Mononuclear cell (primary cell): ENCODE measurements around the gene ZNF618. TPM values are rescaled to one million over a fixed set of nuclear protein-coding genes. Genes with fewer than 3 reads are reported as not detected.

Experiments used
- H3K27me3 ChIP-seq: 2 replicates; pipeline ENCODE4 v1.6.0; 2011; ENCODE audit warnings: low read length, control low read depth; ENCODE audit not compliant: insufficient read depth
- H3K4me1 ChIP-seq: 2 replicates; pipeline ENCODE4 v1.5.1; 2011; ENCODE audit warnings: mild to moderate bottlenecking, low read length, control low read depth; ENCODE audit not compliant: insufficient read depth
- H3K4me3 ChIP-seq: 2 replicates; pipeline ENCODE4 v1.5.1; 2011; ENCODE audit warnings: mild to moderate bottlenecking, low read length, moderate library complexity
- H3K9me3 ChIP-seq: 2 replicates; pipeline ENCODE4 v1.5.1; 2011; ENCODE audit warnings: low read depth, mild to moderate bottlenecking, control low read depth, low read length
- total RNA-seq: library from RNA; depleted of rRNA; stranded (reverse); fragments of >200 nt; gene quantifications from one replicate; pipeline ENCODE4 v1.2.3, GENCODE V29; 2012

Gene ZNF618
- 0.94 TPM for total RNA-seq

GRCh38 chr9:113876151-113876992 lies at the start of gene ZNF618:
TSS of gene ZNF618 (plus strand) at chr9:113876309. CDS start at chr9:113876381, 72 bp downstream.
- Histone ChIP-seq H3K4me3 (peak within 1 kb of the TSS; percentile 58), H3K27me3 (peaks cover 10% of the 10 kb centered on the region), H3K4me1 (peaks cover 4% of the 10 kb centered on the region), H3K9me3 (no peaks in the 10 kb centered on the region)

GRCh38 chr9:113828221-113828620 lies 47.9 kb upstream of the ZNF618 start:
- H3K4me1 ChIP-seq, result no peaks in the 10 kb centered on the region
- no peaks in the 10 kb centered on the region for H3K27me3 ChIP-seq
- peaks cover 20% of the 10 kb centered on the region for H3K9me3 ChIP-seq
- H3K4me3 ChIP-seq, result no peak overlapping the region

- Histone ChIP-seq H3K9me3 (peaks cover 7% of the 10 kb centered on the region), H3K27me3 (no peaks in the 10 kb centered on the region), H3K4me1 (no peaks in the 10 kb centered on the region), H3K4me3 (no peak overlapping the region)
These were observed 38.8 kb upstream of the ZNF618 start for GRCh38 chr9:113837334-113837733.

- no peaks in the 10 kb centered on the region for H3K4me1 ChIP-seq
- H3K4me3 ChIP-seq, result no peak overlapping the region
- H3K9me3 ChIP-seq, result peaks cover 6% of the 10 kb centered on the region
- H3K27me3 ChIP-seq, result no peaks in the 10 kb centered on the region
These were observed 34.0 kb upstream of the ZNF618 start for GRCh38 chr9:113842086-113842485.

- no peak overlapping the region for H3K4me3 ChIP-seq
- no peaks in the 10 kb centered on the region for H3K27me3 ChIP-seq
- H3K9me3 ChIP-seq, result peaks cover 6% of the 10 kb centered on the region
- no peaks in the 10 kb centered on the region for H3K4me1 ChIP-seq
These were observed 31.6 kb upstream of the ZNF618 start for GRCh38 chr9:113844466-113844865.

- peaks cover under 1% of the 10 kb centered on the region for H3K9me3 ChIP-seq
- no peaks in the 10 kb centered on the region for H3K4me1 ChIP-seq
- H3K27me3 ChIP-seq, result no peaks in the 10 kb centered on the region
- no peak overlapping the region for H3K4me3 ChIP-seq
These were observed 24.8 kb upstream of the ZNF618 start for GRCh38 chr9:113851359-113851758.

- Histone ChIP-seq H3K4me1 (no peaks in the 10 kb centered on the region), H3K27me3 (no peaks in the 10 kb centered on the region), H3K4me3 (no peak overlapping the region), H3K9me3 (no peaks in the 10 kb centered on the region)
These were observed 24.2 kb upstream of the ZNF618 start for GRCh38 chr9:113851873-113852272.

GRCh38 chr9:113853333-113853732 lies 22.8 kb upstream of the ZNF618 start:
- Histone ChIP-seq H3K4me3 (no peak overlapping the region), H3K27me3 (no peaks in the 10 kb centered on the region), H3K4me1 (peaks cover 5% of the 10 kb centered on the region), H3K9me3 (no peaks in the 10 kb centered on the region)

GRCh38 chr9:113854310-113854709 lies 21.8 kb upstream of the ZNF618 start:
- Histone ChIP-seq H3K9me3 (no peaks in the 10 kb centered on the region), H3K4me1 (peaks cover 5% of the 10 kb centered on the region), H3K27me3 (no peaks in the 10 kb centered on the region), H3K4me3 (no peak overlapping the region)

GRCh38 chr9:113857875-113858274 lies 18.2 kb upstream of the ZNF618 start:
- no peaks in the 10 kb centered on the region for H3K27me3 ChIP-seq

GRCh38 chr9:113858282-113858681 lies 17.8 kb upstream of the ZNF618 start:
- H3K4me3 ChIP-seq, result no peak overlapping the region
- H3K4me1 ChIP-seq, result peaks cover 5% of the 10 kb centered on the region
- H3K9me3 ChIP-seq, result no peaks in the 10 kb centered on the region
- no peaks in the 10 kb centered on the region for H3K27me3 ChIP-seq

More at GRCh38 chr9:113857875-113858274, 18.2 kb upstream of the ZNF618 start:
- Histone ChIP-seq H3K4me1 (peaks cover 5% of the 10 kb centered on the region), H3K4me3 (no peak overlapping the region), H3K9me3 (no peaks in the 10 kb centered on the region)

- Histone ChIP-seq H3K4me1 (no peaks in the 10 kb centered on the region), H3K9me3 (no peaks in the 10 kb centered on the region), H3K27me3 (no peaks in the 10 kb centered on the region), H3K4me3 (no peak overlapping the region)
These were observed 12.8 kb upstream of the ZNF618 start for GRCh38 chr9:113863345-113863744.

GRCh38 chr9:113868501-113868900 lies 7.6 kb upstream of the ZNF618 start:
- Histone ChIP-seq H3K4me1 (no peaks in the 10 kb centered on the region), H3K9me3 (no peaks in the 10 kb centered on the region), H3K4me3 (no peak overlapping the region), H3K27me3 (no peaks in the 10 kb centered on the region)

GRCh38 chr9:113872485-113873143 lies 3.5 kb upstream of the ZNF618 start:
- Histone ChIP-seq H3K4me3 (no peak overlapping the region), H3K9me3 (no peaks in the 10 kb centered on the region), H3K27me3 (peaks cover 10% of the 10 kb centered on the region), H3K4me1 (peaks cover 4% of the 10 kb centered on the region)

- Histone ChIP-seq H3K9me3 (no peaks in the 10 kb centered on the region), H3K27me3 (peaks cover 10% of the 10 kb centered on the region), H3K4me3 (no peak overlapping the region), H3K4me1 (peaks cover 4% of the 10 kb centered on the region)
These were observed 2.7 kb upstream of the ZNF618 start for GRCh38 chr9:113873446-113873845.
